C4-2B (cell line): ENCODE results near the gene EFHD2.

Experiments used
- CTCF ChIP-seq: fragments of 450-650 bp; conservative IDR thresholded peaks from 2 replicates; pipeline ENCODE4 v1.5.1; 2017; ENCODE audit warnings: mild to moderate bottlenecking
- ZFX ChIP-seq: fragments of 450-650 bp; IDR thresholded peaks from 2 replicates; pipeline ENCODE4 v1.6.1; 2017

- TF ChIP-seq CTCF (no peak), ZFX (no peak)
These were observed 46.7 kb downstream of the EFHD2 start, which contains the start of gene CELA2A for GRCh38 chr1:15456313-15456954.
